Measurements from ENCODE around the gene MAP4.

The MAP4 gene

DNA sequence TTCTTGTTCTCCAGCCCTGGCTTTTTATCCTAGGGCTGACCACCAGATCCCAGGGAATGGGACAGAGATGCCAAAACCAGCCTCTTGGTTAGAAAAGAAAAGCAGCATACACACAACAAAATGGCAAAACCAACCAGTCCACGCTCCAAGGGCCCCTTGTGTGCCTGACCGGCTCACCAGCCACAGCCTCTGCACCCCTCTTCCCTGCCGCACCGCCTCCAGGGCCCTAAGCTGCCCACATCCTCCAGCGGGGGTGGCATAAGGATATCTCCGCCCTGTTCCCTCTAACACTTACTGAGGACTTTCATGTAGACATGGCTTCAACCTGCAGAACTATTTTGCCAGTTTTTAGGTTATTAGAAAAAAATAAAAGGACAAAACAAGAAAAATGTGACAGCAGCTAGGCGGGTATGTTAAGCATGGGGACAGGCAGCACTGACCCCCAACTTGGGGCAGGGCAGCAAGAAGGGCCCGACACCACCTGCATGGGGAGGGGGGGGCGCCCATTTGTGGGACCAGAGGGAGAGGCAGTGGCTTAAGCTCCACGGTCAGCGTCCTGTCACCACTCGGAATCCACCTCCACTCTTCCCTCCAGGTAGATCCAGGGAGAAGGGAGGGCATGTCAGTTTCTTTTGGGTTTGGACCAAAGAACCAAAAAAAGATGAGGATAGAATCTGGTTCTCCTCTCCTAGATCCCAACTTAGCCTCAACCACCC is 164.2 kb downstream of the MAP4 start:
- H3K4me3 ChIP-seq (ENCODE audit: low read depth, low read length) = no peak overlapping the region
- TF ChIP-seq, protein P1, sequence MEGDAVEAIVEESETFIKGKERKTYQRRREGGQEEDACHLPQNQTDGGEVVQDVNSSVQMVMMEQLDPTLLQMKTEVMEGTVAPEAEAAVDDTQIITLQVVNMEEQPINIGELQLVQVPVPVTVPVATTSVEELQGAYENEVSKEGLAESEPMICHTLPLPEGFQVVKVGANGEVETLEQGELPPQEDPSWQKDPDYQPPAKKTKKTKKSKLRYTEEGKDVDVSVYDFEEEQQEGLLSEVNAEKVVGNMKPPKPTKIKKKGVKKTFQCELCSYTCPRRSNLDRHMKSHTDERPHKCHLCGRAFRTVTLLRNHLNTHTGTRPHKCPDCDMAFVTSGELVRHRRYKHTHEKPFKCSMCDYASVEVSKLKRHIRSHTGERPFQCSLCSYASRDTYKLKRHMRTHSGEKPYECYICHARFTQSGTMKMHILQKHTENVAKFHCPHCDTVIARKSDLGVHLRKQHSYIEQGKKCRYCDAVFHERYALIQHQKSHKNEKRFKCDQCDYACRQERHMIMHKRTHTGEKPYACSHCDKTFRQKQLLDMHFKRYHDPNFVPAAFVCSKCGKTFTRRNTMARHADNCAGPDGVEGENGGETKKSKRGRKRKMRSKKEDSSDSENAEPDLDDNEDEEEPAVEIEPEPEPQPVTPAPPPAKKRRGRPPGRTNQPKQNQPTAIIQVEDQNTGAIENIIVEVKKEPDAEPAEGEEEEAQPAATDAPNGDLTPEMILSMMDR (IDR thresholded peaks at IDR 0.05; ENCODE audit: borderline replicate concordance, insufficient read depth, low read depth, low read length) = no peak

DNA sequence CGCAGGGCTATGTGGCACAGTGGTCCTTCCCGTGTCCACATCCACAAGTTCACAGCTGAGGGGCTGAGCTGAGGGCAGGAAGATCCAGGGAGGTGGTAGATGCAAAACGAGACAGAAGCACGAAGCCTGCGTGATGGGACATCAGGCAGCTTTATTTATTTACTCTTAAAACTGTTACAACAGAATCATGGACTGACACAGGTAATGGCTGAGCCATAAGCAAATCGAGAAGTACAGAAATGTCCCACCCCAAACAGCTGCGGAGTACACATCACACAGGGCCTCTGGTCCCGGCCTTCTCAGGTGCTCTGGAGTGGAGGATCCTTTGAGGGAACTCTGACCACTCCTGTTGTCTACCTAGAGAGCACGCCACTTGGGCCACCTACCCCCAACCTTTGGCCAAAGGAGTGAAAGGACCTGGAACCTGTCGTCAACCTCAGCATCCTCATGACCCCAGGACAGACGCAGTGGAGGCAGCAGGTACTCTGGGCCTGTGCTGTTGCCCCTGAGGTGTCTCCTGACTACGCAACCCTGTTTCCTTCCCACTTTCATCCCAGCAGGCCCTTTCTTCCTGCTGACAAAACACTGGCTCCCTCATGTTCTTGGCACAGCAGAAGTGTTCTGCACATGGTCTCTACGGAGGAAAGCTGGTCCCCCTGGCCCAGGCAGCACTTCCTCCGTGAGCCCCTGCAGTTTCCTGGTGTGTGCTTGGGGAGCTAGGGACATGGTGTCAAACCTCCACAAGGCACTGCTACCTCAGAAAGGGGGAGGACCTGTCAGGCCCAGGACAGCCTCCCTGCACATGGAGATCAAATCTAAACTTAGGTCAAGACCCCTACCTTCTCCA is 165.4 kb downstream of the MAP4 start:
- H3K4me3 ChIP-seq (ENCODE audit: low read depth, low read length) = no peak overlapping the region

DNA sequence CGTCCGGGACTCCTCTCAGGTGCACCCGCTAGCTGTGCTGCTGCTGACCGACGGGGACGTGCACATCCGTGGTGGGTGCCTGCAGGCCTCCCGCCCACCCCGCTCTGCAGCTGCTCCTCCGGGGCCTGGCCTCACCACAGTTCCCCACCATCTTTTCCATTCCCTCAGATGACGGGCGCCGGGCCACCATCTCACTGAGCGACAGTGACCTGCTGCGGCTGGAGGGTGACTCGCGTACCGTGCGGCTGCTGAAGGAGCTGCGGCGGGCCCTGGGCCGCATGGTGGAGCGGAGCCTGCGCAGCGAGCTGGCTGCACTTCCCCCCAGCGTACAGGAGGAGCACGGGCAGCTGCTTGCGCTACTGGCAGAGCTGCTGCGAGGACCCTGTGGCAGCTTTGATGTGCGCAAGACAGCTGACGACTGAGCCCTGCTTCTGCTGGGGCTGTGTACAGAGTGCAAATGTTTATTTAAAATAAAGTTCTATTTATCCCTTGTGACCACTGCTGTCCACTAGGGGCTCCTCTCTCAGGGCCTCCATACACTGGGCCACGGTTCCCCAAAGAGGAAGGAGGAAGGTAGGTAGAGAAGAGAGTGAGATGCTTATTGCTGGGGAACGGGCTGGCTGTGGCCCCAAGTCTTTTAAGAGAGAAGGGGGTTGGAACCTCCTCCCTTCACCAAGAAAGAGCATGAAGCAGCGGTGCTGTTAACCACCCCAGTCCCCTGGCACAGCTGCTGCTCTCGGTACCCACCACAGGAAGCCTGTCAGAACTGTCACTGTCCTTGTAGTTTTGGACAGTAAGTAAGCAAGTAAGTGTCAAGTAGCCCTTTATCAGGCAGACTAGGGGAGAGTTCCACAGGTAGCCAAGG is 166.3 kb downstream of the MAP4 start:
- TF ChIP-seq, protein P1 (IDR thresholded peaks at IDR 0.05; ENCODE audit: borderline replicate concordance, insufficient read depth, low read depth, low read length) = peak; percentile 26; the same call in 1 of the 2 replicates
- no peak overlapping the region for H3K4me3 ChIP-seq (ENCODE audit: low read depth, low read length)

More for the DNA sequence above, 165.4 kb downstream of the MAP4 start:
- TF ChIP-seq, protein P1 (IDR thresholded peaks at IDR 0.05; ENCODE audit: borderline replicate concordance, insufficient read depth, low read depth, low read length) = no peak

DNA sequence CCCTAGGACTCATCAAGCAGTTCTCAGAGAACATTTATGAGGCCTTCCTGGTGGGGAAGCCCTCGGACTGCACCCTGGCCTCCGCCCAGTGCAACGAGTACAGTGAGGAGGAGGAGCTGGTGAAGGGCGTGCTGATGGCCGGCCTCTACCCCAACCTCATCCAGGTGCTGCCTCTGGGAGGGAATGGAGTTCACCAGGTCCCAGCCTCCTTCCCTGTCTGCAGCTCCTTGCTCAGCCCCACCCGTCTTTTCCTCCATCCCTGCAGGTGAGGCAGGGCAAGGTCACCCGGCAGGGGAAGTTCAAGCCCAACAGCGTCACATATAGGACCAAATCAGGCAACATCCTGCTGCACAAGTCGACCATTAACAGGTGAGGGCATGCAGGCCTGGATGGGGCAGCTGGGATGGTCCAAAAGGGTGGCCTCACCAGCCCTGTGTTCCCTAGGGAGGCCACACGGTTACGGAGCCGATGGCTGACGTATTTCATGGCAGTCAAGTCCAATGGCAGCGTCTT is 167.0 kb downstream of the MAP4 start:
- TF ChIP-seq, protein P1 (IDR thresholded peaks at IDR 0.05; ENCODE audit: borderline replicate concordance, insufficient read depth, low read depth, low read length) = no peak
- H3K4me3 ChIP-seq (ENCODE audit: low read depth, low read length) = no peak overlapping the region

DNA sequence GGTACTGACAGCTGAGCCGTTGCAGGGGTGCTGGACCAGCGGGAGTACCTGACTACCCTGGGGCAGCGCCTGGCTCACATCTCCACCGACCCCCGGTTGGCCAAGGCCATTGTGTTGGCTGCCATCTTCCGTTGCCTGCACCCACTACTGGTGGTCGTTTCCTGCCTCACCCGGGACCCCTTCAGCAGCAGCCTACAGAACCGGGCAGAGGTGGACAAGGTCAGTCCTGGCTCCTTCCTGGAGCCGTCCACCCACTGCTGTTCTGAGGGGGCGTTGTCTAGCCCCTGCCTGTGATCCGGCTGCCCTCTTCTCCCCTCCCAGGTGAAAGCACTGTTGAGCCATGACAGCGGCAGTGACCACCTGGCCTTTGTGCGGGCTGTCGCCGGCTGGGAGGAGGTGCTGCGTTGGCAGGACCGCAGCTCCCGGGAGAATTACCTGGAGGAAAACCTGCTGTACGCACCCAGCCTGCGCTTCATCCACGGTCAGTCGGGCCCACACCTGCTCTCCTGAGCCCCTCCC is 167.6 kb downstream of the MAP4 start:
- TF ChIP-seq, protein P1 (IDR thresholded peaks at IDR 0.05; ENCODE audit: borderline replicate concordance, insufficient read depth, low read depth, low read length) = no peak

DNA sequence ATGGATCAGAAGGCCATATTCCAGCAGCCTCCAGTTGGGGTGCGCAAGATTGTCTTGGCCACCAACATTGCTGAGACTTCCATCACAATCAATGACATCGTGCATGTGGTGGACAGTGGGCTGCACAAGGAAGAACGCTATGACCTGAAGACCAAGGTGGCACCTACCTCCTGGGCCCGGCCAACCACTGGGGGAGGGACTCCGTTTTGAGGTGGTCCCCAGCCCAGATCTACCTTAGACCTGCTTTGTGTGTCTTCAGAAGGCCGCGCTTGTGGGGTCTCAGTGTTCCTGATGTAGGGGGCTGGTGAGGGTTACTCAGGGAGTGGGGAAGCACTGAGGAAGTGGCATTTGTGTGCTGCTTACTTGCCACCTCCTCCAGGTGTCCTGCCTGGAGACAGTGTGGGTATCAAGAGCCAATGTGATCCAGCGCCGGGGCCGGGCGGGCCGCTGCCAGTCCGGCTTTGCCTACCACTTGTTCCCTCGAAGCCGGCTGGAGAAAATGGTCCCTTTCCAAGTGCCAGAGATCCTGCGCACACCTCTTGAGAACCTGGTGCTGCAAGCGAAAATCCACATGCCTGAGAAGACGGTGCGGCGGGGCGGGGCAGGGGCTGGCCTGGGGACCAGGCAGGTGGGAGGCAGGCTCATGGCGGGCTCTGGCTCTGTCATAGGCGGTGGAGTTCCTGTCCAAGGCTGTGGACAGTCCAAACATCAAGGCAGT is 168.3 kb downstream of the MAP4 start:
- no peak overlapping the region for H3K4me3 ChIP-seq (ENCODE audit: low read depth, low read length)
- TF ChIP-seq, protein P1 (IDR thresholded peaks at IDR 0.05; ENCODE audit: borderline replicate concordance, insufficient read depth, low read depth, low read length) = no peak

More for the DNA sequence above, 167.6 kb downstream of the MAP4 start:
- H3K4me3 ChIP-seq (ENCODE audit: low read depth, low read length) = no peak overlapping the region
